Esophagus (tissue), 2 donors: ENCODE measurements around the gene CATSPER3. TPM values are rescaled to one million over a fixed set of nuclear protein-coding genes. Genes with fewer than 3 reads are reported as not detected.
A peak's percentile ranks its signal among the peaks of the same experiment; 100 is the strongest.

Experiments
- H3K27ac ChIP-seq, 2 donors: one replicate each; pipeline ENCODE4 v1.5.1; 2013; ENCODE audit warnings: low read depth in 2 of 2, mild to moderate bottlenecking in 2 of 2, inconsistent platforms in 1 of 2, low read length in 1 of 2, moderate library complexity in 1 of 2
- H3K27me3 ChIP-seq, 2 donors: one replicate each; pipeline ENCODE4 v1.6.1; 2013; ENCODE audit warnings: low read length in 2 of 2, control low read depth in 1 of 2, mild to moderate bottlenecking in 1 of 2; ENCODE audit not compliant: insufficient read depth in 2 of 2, control insufficient read depth in 1 of 2
- H3K36me3 ChIP-seq, 2 donors: one replicate each; pipeline ENCODE4 v1.6.1; 2013; ENCODE audit warnings: low read length in 1 of 2; ENCODE audit not compliant: control insufficient read depth in 2 of 2, insufficient read depth in 2 of 2
- H3K4me1 ChIP-seq, 2 donors: one replicate each; pipeline ENCODE4 v1.6.1; 2013; ENCODE audit warnings: low read length in 1 of 2; ENCODE audit not compliant: control insufficient read depth in 2 of 2, insufficient read depth in 2 of 2
- H3K4me3 ChIP-seq, 2 donors: one replicate each; pipeline ENCODE4 v1.5.1; 2013; ENCODE audit warnings: low read length in 2 of 2, mild to moderate bottlenecking in 2 of 2, low read depth in 1 of 2, moderate library complexity in 1 of 2
- H3K9me3 ChIP-seq, 2 donors: one replicate each; pipeline ENCODE4 v1.6.1; 2013; ENCODE audit warnings: mild to moderate bottlenecking in 2 of 2, low read depth in 1 of 2, low read length in 1 of 2, moderate library complexity in 1 of 2; ENCODE audit not compliant: control insufficient read depth in 2 of 2, insufficient read depth in 1 of 2
- WGBS, 2 donors: extraction: QIAGEN DNeasy Blood & Tissue Kit; methylation state at CpG; one replicate each; pipeline ENCODE4 v1.1.7; 2013; 5-methylcytosine and 5-hydroxymethylcytosine counted together
- polyA plus RNA-seq, 2 donors: library from polyadenylated mRNA; stranded (reverse); fragments of 200-250 nt; gene quantifications; one replicate each; pipeline ENCODE4 v1.2.3, GENCODE V29; 2013
- donor health status: healthy with polysubstance abuse.
- donor health status: Bipolar disorder and iron deficiency.

Gene CATSPER3
- polyA plus RNA-seq, 2 donors, result 0.34 to 0.55 TPM

- Histone ChIP-seq H3K27me3 (no peaks in the 10 kb centered on the region), H3K4me3 (peak overlapping the region; percentile 83 to 96)
- 18 to 20% methylated on average over 11 of the region's 11 CpGs for WGBS, 2 donors
Observed at GRCh38 chr5:135037519-135038204, 70.0 kb downstream of the CATSPER3 start.

GRCh38 chr5:135038205-135038812, 70.6 kb downstream of the CATSPER3 start:
- H3K27ac ChIP-seq, result peak overlapping the region; percentile 98 to 99
- 15 to 26% methylated on average over 19 to 20 of the region's 20 CpGs for WGBS, 2 donors
- peak overlapping the region; percentile 83 to 96 for H3K4me3 ChIP-seq
- peaks cover 0 to 23% of the 10 kb centered on the region in 2 donors for H3K4me1 ChIP-seq
- H3K36me3 ChIP-seq, result peaks cover 0 to 14% of the 10 kb centered on the region in 2 donors
- no peaks in the 10 kb centered on the region for H3K27me3 ChIP-seq
- no peaks in the 10 kb centered on the region for H3K9me3 ChIP-seq

More at GRCh38 chr5:135037519-135038204, 70.0 kb downstream of the CATSPER3 start:
- H3K4me1 ChIP-seq, result peaks cover 0 to 23% of the 10 kb centered on the region in 2 donors
- H3K9me3 ChIP-seq, result no peaks in the 10 kb centered on the region
- peaks cover 0 to 14% of the 10 kb centered on the region in 2 donors for H3K36me3 ChIP-seq
- H3K27ac ChIP-seq, result peak overlapping the region; percentile 98 to 99

DNA sequence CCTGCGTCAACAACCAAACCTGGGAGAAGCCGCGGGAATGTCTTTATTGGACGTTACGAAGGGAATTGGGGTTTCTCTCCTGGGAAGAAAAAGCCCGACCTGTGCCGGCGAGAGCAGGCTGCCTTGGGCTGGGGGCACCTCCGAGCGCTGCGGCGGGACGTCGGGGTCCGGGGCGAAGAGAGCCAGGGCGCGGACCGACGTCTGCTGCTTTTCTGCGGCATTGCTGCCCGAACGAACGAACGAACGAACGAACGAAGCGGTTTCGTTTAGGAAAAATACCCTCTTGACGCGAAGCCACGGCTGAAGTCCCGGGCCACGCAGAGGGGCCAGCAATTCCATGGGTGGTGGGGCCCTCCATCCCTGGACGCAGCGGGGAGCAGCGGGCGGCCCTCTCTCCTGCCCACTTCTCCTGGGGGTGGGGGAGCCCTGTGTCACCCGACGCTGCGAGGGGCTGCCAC, 71.1 kb downstream of the CATSPER3 start:
- Histone ChIP-seq H3K36me3 (peaks cover 0 to 14% of the 10 kb centered on the region in 2 donors), H3K9me3 (no peaks in the 10 kb centered on the region), H3K4me3 (peak overlapping the region; percentile 83 to 96), H3K27ac (peak overlapping the region; percentile 98 to 99), H3K27me3 (no peaks in the 10 kb centered on the region), H3K4me1 (peaks cover 0 to 23% of the 10 kb centered on the region in 2 donors)
- WGBS, 2 donors, result 9 to 10% methylated on average over 42 of the region's 42 CpGs

GRCh38 chr5:135039271-135040033, 71.7 kb downstream of the CATSPER3 start:
- no peaks in the 10 kb centered on the region for H3K27me3 ChIP-seq
- peak overlapping the region; percentile 98 to 99 for H3K27ac ChIP-seq
- peak overlapping the region; percentile 83 to 96 for H3K4me3 ChIP-seq
- peaks cover 0 to 25% of the 10 kb centered on the region in 2 donors for H3K4me1 ChIP-seq
- H3K9me3 ChIP-seq, result no peaks in the 10 kb centered on the region
- H3K36me3 ChIP-seq, result peaks cover 0 to 14% of the 10 kb centered on the region in 2 donors
- whole genome bisulfite sequencing, 2 donors, result 4 to 8% methylated on average over 58 to 87 of the region's 87 CpGs

DNA sequence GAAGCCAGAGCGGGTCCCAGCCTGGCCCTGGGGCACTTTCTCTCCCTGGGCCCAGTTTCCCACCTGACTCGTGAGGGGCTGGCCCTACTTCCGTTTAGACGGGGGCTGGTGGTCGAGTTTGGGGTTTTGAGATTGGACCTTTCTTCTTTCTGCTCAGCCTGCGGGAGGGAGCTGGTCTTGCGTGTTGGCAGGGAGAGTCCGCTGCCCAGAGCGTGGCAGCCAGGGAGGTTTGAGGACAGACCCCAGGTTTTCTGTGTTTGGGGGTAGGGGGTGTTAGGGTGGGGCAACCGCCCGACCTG, 72.3 kb downstream of the CATSPER3 start:
- H3K4me1 ChIP-seq, result peaks cover 4 to 31% of the 10 kb centered on the region in 2 donors
- peak overlapping the region; percentile 98 to 99 for H3K27ac ChIP-seq
- no peaks in the 10 kb centered on the region for H3K9me3 ChIP-seq
- H3K4me3 ChIP-seq, result peak overlapping the region; percentile 83 to 96
- H3K27me3 ChIP-seq, result no peaks in the 10 kb centered on the region
- WGBS, 2 donors, result 21 to 23% methylated on average over 10 to 11 of the region's 11 CpGs
- peaks cover 0 to 13% of the 10 kb centered on the region in 2 donors for H3K36me3 ChIP-seq

GRCh38 chr5:135040333-135041144, 72.8 kb downstream of the CATSPER3 start:
- peaks cover 6 to 31% of the 10 kb centered on the region in 2 donors for H3K4me1 ChIP-seq
- 20 to 24% methylated on average over 51 of the region's 51 CpGs for WGBS, 2 donors
- H3K4me3 ChIP-seq, result peak overlapping the region; percentile 83 to 96
- peaks cover 0 to 11% of the 10 kb centered on the region in 2 donors for H3K36me3 ChIP-seq
- no peaks in the 10 kb centered on the region for H3K27me3 ChIP-seq
- H3K9me3 ChIP-seq, result no peaks in the 10 kb centered on the region
- peak overlapping the region; percentile 98 to 99 for H3K27ac ChIP-seq

DNA sequence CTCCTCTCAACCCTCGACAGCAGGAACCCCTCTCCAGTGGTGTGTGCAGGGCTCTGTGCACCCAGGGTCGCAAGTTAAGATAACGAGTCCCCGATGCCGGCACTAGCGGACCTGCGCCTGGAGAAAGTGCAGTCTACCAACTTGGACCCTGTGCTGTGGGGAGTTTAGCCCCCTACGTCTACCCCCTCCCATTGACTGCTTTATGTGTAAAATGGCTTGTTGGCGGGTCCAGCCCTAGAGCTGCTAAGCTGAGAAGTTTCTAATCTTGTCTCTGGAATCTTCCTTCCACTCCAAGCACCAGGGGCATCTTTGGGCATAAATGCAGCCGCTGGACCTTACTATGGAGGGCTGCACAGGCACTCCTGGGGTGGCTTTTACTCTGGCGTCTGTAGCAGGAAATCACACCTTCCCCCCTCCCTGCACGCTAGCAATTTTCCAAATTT, 73.5 kb downstream of the CATSPER3 start:
- 54 to 57% methylated on average over 12 of the region's 12 CpGs for WGBS, 2 donors
- no peaks in the 10 kb centered on the region for H3K9me3 ChIP-seq
- H3K27me3 ChIP-seq, result no peaks in the 10 kb centered on the region
- H3K4me1 ChIP-seq, result peaks cover 6 to 33% of the 10 kb centered on the region in 2 donors
- H3K36me3 ChIP-seq, result peaks cover 0 to 11% of the 10 kb centered on the region in 2 donors
- H3K27ac ChIP-seq, result peak overlapping the region in 1 of 2 donors; percentile 98
- H3K4me3 ChIP-seq, result peak overlapping the region; percentile 83 to 96

DNA sequence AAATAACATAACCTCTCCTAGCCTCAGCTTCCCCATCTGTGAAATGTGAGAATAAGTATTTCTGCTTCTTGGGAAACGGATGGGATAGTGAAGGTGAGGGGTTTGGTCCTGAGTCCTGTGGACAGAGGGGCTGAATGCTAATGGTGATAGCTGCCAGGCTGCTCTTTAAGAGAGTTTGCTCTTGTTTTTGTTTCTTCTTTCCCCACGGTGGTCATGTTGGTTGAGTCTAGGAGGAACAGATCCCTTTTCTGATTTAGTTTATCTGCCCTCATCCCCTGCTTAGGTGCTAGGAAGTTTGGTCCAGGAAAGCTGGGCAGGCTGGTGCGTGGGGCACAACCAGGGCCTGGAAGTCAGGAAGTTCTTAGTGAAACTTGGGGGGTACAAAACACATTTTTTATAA, 74.0 kb downstream of the CATSPER3 start:
- Histone ChIP-seq H3K4me1 (peaks cover 9 to 32% of the 10 kb centered on the region in 2 donors), H3K4me3 (no peak overlapping the region), H3K27me3 (no peaks in the 10 kb centered on the region), H3K9me3 (no peaks in the 10 kb centered on the region), H3K36me3 (peaks cover 0 to 11% of the 10 kb centered on the region in 2 donors), H3K27ac (no peak overlapping the region)
- 70 to 73% methylated on average over 3 of the region's 3 CpGs for WGBS, 2 donors

DNA sequence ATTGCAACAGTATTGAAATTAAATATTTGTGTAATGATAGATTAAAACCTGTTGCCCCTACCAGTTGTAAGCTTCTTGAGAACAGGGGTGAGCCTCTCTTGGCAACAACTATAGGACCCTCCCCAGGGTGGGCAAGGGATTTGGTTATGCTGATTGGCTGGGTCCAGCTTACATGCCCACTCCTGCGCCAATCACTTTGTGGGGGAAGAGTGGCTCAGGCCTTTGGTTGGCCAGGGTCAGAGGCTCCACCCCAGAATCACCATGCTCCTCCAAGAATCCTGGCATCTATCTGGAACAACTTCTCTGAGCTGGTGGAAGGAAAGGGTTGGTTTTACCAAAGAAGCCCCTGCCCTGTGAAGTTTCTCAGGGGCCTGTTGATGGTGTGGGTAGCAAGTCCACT, 74.9 kb downstream of the CATSPER3 start:
- Histone ChIP-seq H3K27ac (no peak overlapping the region), H3K9me3 (no peaks in the 10 kb centered on the region), H3K4me1 (peaks cover 16 to 39% of the 10 kb centered on the region in 2 donors), H3K4me3 (no peak overlapping the region), H3K36me3 (peaks cover 0 to 7% of the 10 kb centered on the region in 2 donors), H3K27me3 (no peaks in the 10 kb centered on the region)
- WGBS, 2 donors, result 86 to 94% methylated on average over 1 of the region's 1 CpG
